Duodenal mucosa (tissue), 2 donors: ENCODE data around the gene ZNF221.
"Not testable (repeated sequence)": the region's sequence is repeated elsewhere in the genome, so short reads cannot be mapped to it uniquely, and the experiment has no call there.

Experiments used
- H3K27ac ChIP-seq: one replicate; pipeline ENCODE4 v1.7.0; 2013; ENCODE audit warnings: low read depth, low read length
- H3K27me3 ChIP-seq, 2 donors: one replicate each; pipeline ENCODE4 v1.7.0; 2013; ENCODE audit warnings: low read length in 2 of 2, control low read depth in 1 of 2; ENCODE audit not compliant: insufficient read depth in 2 of 2, control insufficient read depth in 1 of 2
- H3K36me3 ChIP-seq, 2 donors: one replicate each; pipeline ENCODE4 v1.7.0; 2013; ENCODE audit warnings: low read length in 2 of 2, control low read depth in 1 of 2; ENCODE audit not compliant: insufficient read depth in 2 of 2, control insufficient read depth in 1 of 2
- H3K4me1 ChIP-seq, 2 donors: one replicate each; pipeline ENCODE4 v1.7.0; 2013; ENCODE audit warnings: low read length in 2 of 2, control low read depth in 1 of 2; ENCODE audit not compliant: insufficient read depth in 2 of 2, control insufficient read depth in 1 of 2
- H3K4me3 ChIP-seq, 2 donors: one replicate each; pipeline ENCODE4 v1.7.0; 2013; ENCODE audit warnings: low read length in 2 of 2, low read depth in 1 of 2
- H3K9ac ChIP-seq, 2 donors: one replicate each; pipeline ENCODE4 v1.7.0; 2013; ENCODE audit warnings: low read length in 2 of 2, low read depth in 1 of 2
- H3K9me3 ChIP-seq, 2 donors: one replicate each; pipeline ENCODE4 v1.7.0; 2013; ENCODE audit warnings: low read length in 2 of 2, control low read depth in 1 of 2; ENCODE audit not compliant: control insufficient read depth in 1 of 2

ZNF221 gene

GRCh38 chr19:43949803-43950202 is 1.2 kb upstream of the ZNF221 start:
- H3K9me3 ChIP-seq, result peaks cover 20 to 23% of the 10 kb centered on the region in 2 donors
- H3K9ac ChIP-seq, H3K4me3 ChIP-seq, H3K27me3 ChIP-seq, H3K27ac ChIP-seq, H3K4me1 ChIP-seq, H3K36me3 ChIP-seq: not testable (repeated sequence)

GRCh38 chr19:43956827-43957226 is 5.8 kb downstream of the ZNF221 start:
- Histone ChIP-seq H3K27me3 (no peaks in the 10 kb centered on the region), H3K9me3 (peaks cover 43 to 57% of the 10 kb centered on the region in 2 donors), H3K4me1 (no peaks in the 10 kb centered on the region), H3K4me3 (no peak overlapping the region), H3K36me3 (peaks cover 0 to 13% of the 10 kb centered on the region in 2 donors), H3K9ac (no peak overlapping the region), H3K27ac (no peak overlapping the region)

GRCh38 chr19:43957891-43958290 is 6.9 kb downstream of the ZNF221 start:
- Histone ChIP-seq H3K36me3 (peaks cover 5 to 13% of the 10 kb centered on the region in 2 donors), H3K27me3 (no peaks in the 10 kb centered on the region), H3K9ac (no peak overlapping the region), H3K9me3 (peaks cover 48 to 61% of the 10 kb centered on the region in 2 donors), H3K27ac (no peak overlapping the region), H3K4me1 (no peaks in the 10 kb centered on the region), H3K4me3 (peak overlapping the region in 1 of 2 donors; percentile 3)

- H3K9me3 ChIP-seq, result peaks cover 62 to 74% of the 10 kb centered on the region in 2 donors
- no peak overlapping the region for H3K27ac ChIP-seq
- H3K27me3 ChIP-seq, result no peaks in the 10 kb centered on the region
- no peak overlapping the region for H3K9ac ChIP-seq
- peaks cover 8 to 20% of the 10 kb centered on the region in 2 donors for H3K36me3 ChIP-seq
- no peak overlapping the region for H3K4me3 ChIP-seq
- no peaks in the 10 kb centered on the region for H3K4me1 ChIP-seq
These were observed 9.4 kb downstream of the ZNF221 start for GRCh38 chr19:43960411-43960810.

GRCh38 chr19:43966079-43966694 is 15.2 kb downstream of the ZNF221 start:
- H3K27ac ChIP-seq, result no peak overlapping the region
- peaks cover 31 to 47% of the 10 kb centered on the region in 2 donors for H3K36me3 ChIP-seq
- H3K27me3 ChIP-seq, result no peaks in the 10 kb centered on the region
- no peak overlapping the region for H3K9ac ChIP-seq
- no peaks in the 10 kb centered on the region for H3K4me1 ChIP-seq
- H3K4me3 ChIP-seq, result peak overlapping the region; percentile 33 to 46
- peaks cover 85 to 87% of the 10 kb centered on the region in 2 donors for H3K9me3 ChIP-seq

- Histone ChIP-seq H3K9ac (no peak overlapping the region), H3K27ac (no peak overlapping the region), H3K4me3 (no peak overlapping the region), H3K4me1 (no peaks in the 10 kb centered on the region), H3K9me3 (peaks cover 44 to 61% of the 10 kb centered on the region in 2 donors), H3K36me3 (no peaks in the 10 kb centered on the region), H3K27me3 (no peaks in the 10 kb centered on the region)
These were observed 25.7 kb downstream of the ZNF221 start for GRCh38 chr19:43976732-43977131.

- H3K4me3 ChIP-seq, result peak overlapping the region; percentile 84 to 98
- H3K4me1 ChIP-seq, result peaks cover 0 to 3% of the 10 kb centered on the region in 2 donors
- no peaks in the 10 kb centered on the region for H3K36me3 ChIP-seq
- H3K27ac ChIP-seq, result no peak overlapping the region
- H3K27me3 ChIP-seq, result no peaks in the 10 kb centered on the region
- H3K9ac ChIP-seq, result no peak overlapping the region
- peaks cover 11 to 14% of the 10 kb centered on the region in 2 donors for H3K9me3 ChIP-seq
These were observed 32.5 kb downstream of the ZNF221 start for GRCh38 chr19:43983544-43983911.

- Histone ChIP-seq H3K27me3 (no peaks in the 10 kb centered on the region), H3K9me3 (peaks cover 6 to 14% of the 10 kb centered on the region in 2 donors), H3K4me1 (peaks cover 0 to 3% of the 10 kb centered on the region in 2 donors), H3K9ac (peak within 1 kb of the TSS; percentile 35 to 85), H3K27ac (no peak within 1 kb of the TSS), H3K36me3 (peaks cover 0 to 3% of the 10 kb centered on the region in 2 donors), H3K4me3 (peak within 1 kb of the TSS; percentile 84 to 98)
These were observed 33.1 kb downstream of the ZNF221 start, which contains the start of gene ZNF155 for GRCh38 chr19:43983912-43984686. ZNF155 (plus strand) TSS chr19:43984188; CDS start chr19:43988544, 4,356 bp downstream.

GRCh38 chr19:43984687-43985000 is 33.6 kb downstream of the ZNF221 start:
- Histone ChIP-seq H3K27me3 (no peaks in the 10 kb centered on the region), H3K9ac (peak overlapping the region; percentile 35 to 52), H3K9me3 (peaks cover 3 to 10% of the 10 kb centered on the region in 2 donors), H3K36me3 (peaks cover 5 to 9% of the 10 kb centered on the region in 2 donors), H3K4me3 (peak overlapping the region; percentile 84 to 98), H3K4me1 (peaks cover 0 to 3% of the 10 kb centered on the region in 2 donors), H3K27ac (no peak overlapping the region)

GRCh38 chr19:43997631-43998290 is 46.7 kb downstream of the ZNF221 start:
- Histone ChIP-seq H3K27me3 (no peaks in the 10 kb centered on the region), H3K9me3 (peaks cover 6 to 15% of the 10 kb centered on the region in 2 donors), H3K4me1 (peaks cover 3 to 4% of the 10 kb centered on the region in 2 donors), H3K4me3 (no peak overlapping the region), H3K9ac (no peak overlapping the region), H3K27ac (no peak overlapping the region), H3K36me3 (peaks cover 6 to 42% of the 10 kb centered on the region in 2 donors)
